Measurements from ENCODE around the gene CYP2A13. TPM values are rescaled to one million over a fixed set of nuclear protein-coding genes. Genes with fewer than 3 reads are reported as not detected.

The CYP2A13 gene
- total RNA-seq, 2 experiments from 2014 or later = not detected

DNA sequence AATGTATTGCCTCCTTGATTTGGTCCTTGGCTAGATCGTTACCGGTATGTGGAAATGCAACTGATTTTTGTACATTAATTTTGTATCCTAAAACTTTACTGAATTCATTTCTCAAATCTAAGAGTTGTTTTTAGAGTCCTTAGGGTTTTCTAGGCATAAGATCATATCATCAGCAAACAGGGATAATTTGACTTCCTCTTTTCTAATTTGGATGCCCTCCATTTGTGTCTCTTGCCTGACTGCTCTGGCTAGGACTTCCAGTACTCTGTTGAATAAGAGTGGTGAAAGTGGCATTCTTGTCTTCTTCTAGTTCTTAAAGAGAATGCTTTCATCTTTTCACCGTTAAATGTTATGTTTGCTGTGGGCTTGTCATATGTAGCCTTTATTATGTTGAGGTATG, 12.0 kb upstream of the CYP2A13 start:
- H3K9me3 ChIP-seq (ENCODE audit: low read length) = no peaks in the 10 kb centered on the region
- intact Hi-C loops (cut with micrococcal nuclease; ENCODE audit: unreplicated experiment) = no loop called here
- H4K20me1 ChIP-seq (ENCODE audit: insufficient read depth, low read length) = no peaks in the 10 kb centered on the region
- TF ChIP-seq EZH2phosphoT487 (IDR thresholded peaks at IDR 0.05; ENCODE audit: borderline replicate concordance, low read depth, low read length) = no peak
- TF ChIP-seq, protein P1, sequence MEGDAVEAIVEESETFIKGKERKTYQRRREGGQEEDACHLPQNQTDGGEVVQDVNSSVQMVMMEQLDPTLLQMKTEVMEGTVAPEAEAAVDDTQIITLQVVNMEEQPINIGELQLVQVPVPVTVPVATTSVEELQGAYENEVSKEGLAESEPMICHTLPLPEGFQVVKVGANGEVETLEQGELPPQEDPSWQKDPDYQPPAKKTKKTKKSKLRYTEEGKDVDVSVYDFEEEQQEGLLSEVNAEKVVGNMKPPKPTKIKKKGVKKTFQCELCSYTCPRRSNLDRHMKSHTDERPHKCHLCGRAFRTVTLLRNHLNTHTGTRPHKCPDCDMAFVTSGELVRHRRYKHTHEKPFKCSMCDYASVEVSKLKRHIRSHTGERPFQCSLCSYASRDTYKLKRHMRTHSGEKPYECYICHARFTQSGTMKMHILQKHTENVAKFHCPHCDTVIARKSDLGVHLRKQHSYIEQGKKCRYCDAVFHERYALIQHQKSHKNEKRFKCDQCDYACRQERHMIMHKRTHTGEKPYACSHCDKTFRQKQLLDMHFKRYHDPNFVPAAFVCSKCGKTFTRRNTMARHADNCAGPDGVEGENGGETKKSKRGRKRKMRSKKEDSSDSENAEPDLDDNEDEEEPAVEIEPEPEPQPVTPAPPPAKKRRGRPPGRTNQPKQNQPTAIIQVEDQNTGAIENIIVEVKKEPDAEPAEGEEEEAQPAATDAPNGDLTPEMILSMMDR (conservative IDR thresholded peaks at IDR 0.05; ENCODE audit: low read length) = no peak
- no peak overlapping the region for H3K4me3 ChIP-seq (ENCODE audit: low read depth, low read length, poor library complexity, severe bottlenecking)
- no peaks in the 10 kb centered on the region for H3K79me2 ChIP-seq (ENCODE audit: insufficient read depth, low read depth, low read length)
- POLR2A ChIA-PET = no interaction called here
- H3K36me3 ChIP-seq (ENCODE audit: insufficient read depth, low read length) = no peaks in the 10 kb centered on the region
- no peak overlapping the region for H3K4me2 ChIP-seq (ENCODE audit: low read length)
- no peak overlapping the region for H2AFZ ChIP-seq (ENCODE audit: low read length)
- CTCF ChIA-PET (ENCODE audit: unreplicated experiment) = no interaction called here
- no peak for DNase-seq (ENCODE audit: low spot score)
- no peaks in the 10 kb centered on the region for H3K4me1 ChIP-seq (ENCODE audit: insufficient read depth, low read length, poor library complexity, severe bottlenecking)
- no peaks in the 10 kb centered on the region for H3K9me2 ChIP-seq (ENCODE audit: insufficient read depth, low read length)
- H3K27ac ChIP-seq (ENCODE audit: low read depth, low read length, poor library complexity, severe bottlenecking) = no peak overlapping the region
- no TSS peak for BruUV-seq (replicated peaks)

DNA sequence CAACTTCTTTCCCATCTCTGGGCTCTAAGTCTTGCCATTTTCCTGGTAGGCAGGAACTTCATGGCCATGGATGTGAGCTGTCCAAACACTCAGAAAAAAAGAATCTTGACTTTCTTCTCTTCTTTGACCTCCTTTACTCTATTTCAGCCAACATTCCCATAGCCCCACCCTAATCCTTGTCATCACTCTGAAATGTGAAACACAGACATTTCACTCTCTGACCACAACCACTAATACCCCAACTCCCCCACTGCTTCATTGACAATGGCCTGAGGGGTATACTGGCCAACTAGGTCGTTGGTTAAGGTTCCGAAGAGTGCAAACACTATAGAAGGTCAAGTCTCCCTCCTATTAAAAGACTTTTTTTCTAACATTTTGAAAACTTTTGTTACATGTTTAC, 4.7 kb upstream of the CYP2A13 start:
- Histone ChIP-seq H3K4me1 (ENCODE audit: insufficient read depth, low read length, poor library complexity, severe bottlenecking) (no peaks in the 10 kb centered on the region), H3K9me3 (ENCODE audit: low read length) (no peaks in the 10 kb centered on the region), H3K27ac (ENCODE audit: low read depth, low read length, poor library complexity, severe bottlenecking) (no peak overlapping the region), H4K20me1 (ENCODE audit: insufficient read depth, low read length) (no peaks in the 10 kb centered on the region), H3K4me3 (ENCODE audit: low read depth, low read length, poor library complexity, severe bottlenecking) (no peak overlapping the region), H3K4me2 (ENCODE audit: low read length) (no peak overlapping the region), H3K36me3 (ENCODE audit: insufficient read depth, low read length) (no peaks in the 10 kb centered on the region), H2AFZ (ENCODE audit: low read length) (no peak overlapping the region), H3K79me2 (ENCODE audit: insufficient read depth, low read depth, low read length) (no peaks in the 10 kb centered on the region), H3K9me2 (ENCODE audit: insufficient read depth, low read length) (no peaks in the 10 kb centered on the region)
- intact Hi-C loops (cut with micrococcal nuclease; ENCODE audit: unreplicated experiment) = no loop called here
- TF ChIP-seq, protein P1 (conservative IDR thresholded peaks at IDR 0.05; ENCODE audit: low read length) = no peak
- TF ChIP-seq EZH2phosphoT487 (IDR thresholded peaks at IDR 0.05; ENCODE audit: borderline replicate concordance, low read depth, low read length) = no peak
- ChIA-PET POLR2A (no interaction called here), CTCF (ENCODE audit: unreplicated experiment) (no interaction called here)
- no peak for DNase-seq (ENCODE audit: low spot score)
- no TSS peak for BruUV-seq (replicated peaks)

DNA sequence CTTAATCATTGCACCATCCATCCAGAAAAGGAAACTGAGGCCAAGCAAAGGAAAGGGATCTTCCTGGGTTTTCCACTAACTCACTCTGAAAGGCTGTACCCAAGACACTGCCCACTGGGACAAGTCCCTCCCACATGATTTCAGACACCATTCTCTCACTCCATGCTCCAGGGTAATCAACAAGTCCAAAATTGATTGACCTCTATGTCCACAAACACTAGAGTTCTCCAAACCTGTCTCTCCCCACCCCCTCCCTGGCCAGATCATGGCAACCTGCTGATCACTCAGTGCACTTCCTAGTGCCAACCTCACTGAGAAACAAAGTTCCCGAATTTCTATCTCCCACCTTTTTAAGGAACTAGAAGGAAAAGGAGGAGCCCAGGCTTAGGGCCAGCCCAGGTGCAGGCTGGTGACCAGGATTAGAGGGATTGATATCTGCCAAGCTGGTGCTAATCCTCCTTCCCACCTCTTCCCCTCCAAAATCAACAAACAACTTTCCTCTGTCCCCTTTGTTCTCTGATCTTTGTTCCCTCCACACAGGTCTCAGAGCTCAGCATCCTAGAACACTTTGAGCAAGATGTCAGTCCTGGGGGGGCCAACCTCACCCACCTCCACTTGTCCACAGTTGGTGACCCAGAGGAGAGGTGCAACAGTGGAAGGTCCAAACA, 2.4 kb upstream of the CYP2A13 start:
- POLR2A ChIA-PET = no interaction called here
- DNase-seq (ENCODE audit: low spot score) = no peak
- no peaks in the 10 kb centered on the region for H3K9me2 ChIP-seq (ENCODE audit: insufficient read depth, low read length)
- no peaks in the 10 kb centered on the region for H4K20me1 ChIP-seq (ENCODE audit: insufficient read depth, low read length)
- no peaks in the 10 kb centered on the region for H3K79me2 ChIP-seq (ENCODE audit: insufficient read depth, low read depth, low read length)
- intact Hi-C loops (cut with micrococcal nuclease; ENCODE audit: unreplicated experiment) = no loop called here
- H3K27ac ChIP-seq (ENCODE audit: low read depth, low read length, poor library complexity, severe bottlenecking) = no peak overlapping the region
- no peak overlapping the region for H3K4me2 ChIP-seq (ENCODE audit: low read length)
- H3K9me3 ChIP-seq (ENCODE audit: low read length) = no peaks in the 10 kb centered on the region
- no peaks in the 10 kb centered on the region for H3K36me3 ChIP-seq (ENCODE audit: insufficient read depth, low read length)
- TF ChIP-seq, protein P1 (conservative IDR thresholded peaks at IDR 0.05; ENCODE audit: low read length) = no peak
- TF ChIP-seq EZH2phosphoT487 (IDR thresholded peaks at IDR 0.05; ENCODE audit: borderline replicate concordance, low read depth, low read length) = no peak
- H3K4me3 ChIP-seq (ENCODE audit: low read depth, low read length, poor library complexity, severe bottlenecking) = no peak overlapping the region
- H3K4me1 ChIP-seq (ENCODE audit: insufficient read depth, low read length, poor library complexity, severe bottlenecking) = no peaks in the 10 kb centered on the region
- BruUV-seq (replicated peaks) = no TSS peak
- CTCF ChIA-PET (ENCODE audit: unreplicated experiment) = no interaction called here
- H2AFZ ChIP-seq (ENCODE audit: low read length) = no peak overlapping the region
